ENCODE data around the gene CEP112.

The CEP112 gene

DNA sequence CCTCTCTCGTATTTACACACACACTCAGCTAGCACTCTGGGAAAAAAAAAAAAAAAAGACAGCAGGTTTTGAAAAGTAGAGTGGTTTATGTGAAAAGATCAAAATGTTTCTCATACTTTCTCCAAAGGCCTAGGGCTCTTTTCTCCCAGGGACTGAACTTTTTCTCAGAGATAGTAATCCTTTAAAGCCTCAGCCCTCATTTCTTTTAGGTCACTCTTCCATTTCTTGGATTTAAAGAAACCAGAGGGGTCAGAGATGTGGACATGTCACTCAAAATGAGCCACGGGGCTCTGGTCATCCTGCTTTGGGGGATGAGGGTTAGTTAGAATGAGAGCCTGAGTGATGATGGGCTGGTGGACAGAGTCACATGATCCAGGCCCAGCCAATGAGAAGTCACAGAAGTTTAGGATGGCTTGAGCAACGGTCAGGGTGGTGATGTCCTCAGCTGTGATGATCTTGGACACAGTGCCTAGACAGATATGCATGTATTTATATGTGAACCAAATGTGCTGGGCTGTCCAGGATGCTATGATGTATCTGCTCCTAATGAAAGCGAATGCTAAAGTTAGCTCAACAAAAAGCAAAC, 596.8 kb downstream of the CEP112 start:
- in situ Hi-C loops (cut with HindIII; ENCODE audit: low sequenced_read_pairs): no loop called here
- no peak for DNase-seq (ENCODE audit: low read depth, low spot score)
- TF ChIP-seq, protein P1, sequence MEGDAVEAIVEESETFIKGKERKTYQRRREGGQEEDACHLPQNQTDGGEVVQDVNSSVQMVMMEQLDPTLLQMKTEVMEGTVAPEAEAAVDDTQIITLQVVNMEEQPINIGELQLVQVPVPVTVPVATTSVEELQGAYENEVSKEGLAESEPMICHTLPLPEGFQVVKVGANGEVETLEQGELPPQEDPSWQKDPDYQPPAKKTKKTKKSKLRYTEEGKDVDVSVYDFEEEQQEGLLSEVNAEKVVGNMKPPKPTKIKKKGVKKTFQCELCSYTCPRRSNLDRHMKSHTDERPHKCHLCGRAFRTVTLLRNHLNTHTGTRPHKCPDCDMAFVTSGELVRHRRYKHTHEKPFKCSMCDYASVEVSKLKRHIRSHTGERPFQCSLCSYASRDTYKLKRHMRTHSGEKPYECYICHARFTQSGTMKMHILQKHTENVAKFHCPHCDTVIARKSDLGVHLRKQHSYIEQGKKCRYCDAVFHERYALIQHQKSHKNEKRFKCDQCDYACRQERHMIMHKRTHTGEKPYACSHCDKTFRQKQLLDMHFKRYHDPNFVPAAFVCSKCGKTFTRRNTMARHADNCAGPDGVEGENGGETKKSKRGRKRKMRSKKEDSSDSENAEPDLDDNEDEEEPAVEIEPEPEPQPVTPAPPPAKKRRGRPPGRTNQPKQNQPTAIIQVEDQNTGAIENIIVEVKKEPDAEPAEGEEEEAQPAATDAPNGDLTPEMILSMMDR (IDR thresholded peaks at IDR 0.05; ENCODE audit: low read depth, low read length): no peak
- H3K4me3 ChIP-seq (ENCODE audit: low read depth, low read length): no peak overlapping the region

DNA sequence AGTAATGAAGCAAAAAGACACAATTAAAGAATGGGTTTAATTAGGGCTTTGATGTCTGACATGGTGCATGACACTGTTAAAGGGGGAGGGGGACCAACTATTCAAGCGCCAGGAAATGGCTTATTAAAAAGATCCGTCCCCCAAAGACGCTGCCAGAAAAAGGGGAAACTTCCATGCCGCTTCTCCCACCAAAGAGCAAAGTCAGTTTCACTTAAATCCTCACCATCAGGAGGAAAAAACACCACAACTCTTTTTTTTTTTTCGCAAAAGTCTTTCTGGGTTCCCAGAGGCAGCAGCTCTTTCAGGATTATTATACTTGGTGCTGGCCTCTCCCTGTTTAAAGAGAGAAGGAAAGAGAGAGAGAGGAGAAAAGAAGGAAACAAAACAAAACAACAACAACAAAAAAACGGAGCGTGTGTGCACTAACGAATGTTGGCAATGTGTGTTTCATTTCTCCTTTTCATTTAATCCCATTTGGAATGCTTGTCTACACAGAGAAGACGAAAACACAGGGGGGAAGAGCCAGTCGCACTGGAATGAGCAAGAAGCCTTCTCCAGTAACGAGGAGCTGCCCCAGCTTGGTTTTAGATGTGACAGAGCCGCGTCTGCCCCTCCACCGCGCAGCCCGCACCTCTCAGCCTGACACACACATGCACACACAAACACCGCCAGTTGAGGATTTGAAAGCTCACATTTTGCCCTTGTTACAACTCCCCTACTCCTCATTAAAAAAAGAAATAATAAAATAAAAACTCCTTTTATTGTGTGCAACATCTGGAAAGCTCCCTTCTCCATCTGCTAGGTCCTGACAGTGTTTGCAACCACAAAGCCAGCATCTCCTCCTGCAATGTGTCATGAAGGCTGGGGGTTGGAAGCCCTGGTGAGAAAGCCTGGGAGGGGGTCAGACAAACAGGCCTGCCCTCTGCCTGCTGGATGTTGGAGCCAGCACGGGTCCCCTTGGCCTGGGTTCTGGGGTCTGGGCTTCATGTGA, 597.8 kb downstream of the CEP112 start:
- in situ Hi-C loops (cut with HindIII; ENCODE audit: low sequenced_read_pairs): no loop called here
- TF ChIP-seq, protein P1 (IDR thresholded peaks at IDR 0.05; ENCODE audit: low read depth, low read length): no peak
- peak overlapping the region; percentile 25 for H3K4me3 ChIP-seq (ENCODE audit: low read depth, low read length)
- DNase-seq (ENCODE audit: low read depth, low spot score): peak; percentile 43

DNA sequence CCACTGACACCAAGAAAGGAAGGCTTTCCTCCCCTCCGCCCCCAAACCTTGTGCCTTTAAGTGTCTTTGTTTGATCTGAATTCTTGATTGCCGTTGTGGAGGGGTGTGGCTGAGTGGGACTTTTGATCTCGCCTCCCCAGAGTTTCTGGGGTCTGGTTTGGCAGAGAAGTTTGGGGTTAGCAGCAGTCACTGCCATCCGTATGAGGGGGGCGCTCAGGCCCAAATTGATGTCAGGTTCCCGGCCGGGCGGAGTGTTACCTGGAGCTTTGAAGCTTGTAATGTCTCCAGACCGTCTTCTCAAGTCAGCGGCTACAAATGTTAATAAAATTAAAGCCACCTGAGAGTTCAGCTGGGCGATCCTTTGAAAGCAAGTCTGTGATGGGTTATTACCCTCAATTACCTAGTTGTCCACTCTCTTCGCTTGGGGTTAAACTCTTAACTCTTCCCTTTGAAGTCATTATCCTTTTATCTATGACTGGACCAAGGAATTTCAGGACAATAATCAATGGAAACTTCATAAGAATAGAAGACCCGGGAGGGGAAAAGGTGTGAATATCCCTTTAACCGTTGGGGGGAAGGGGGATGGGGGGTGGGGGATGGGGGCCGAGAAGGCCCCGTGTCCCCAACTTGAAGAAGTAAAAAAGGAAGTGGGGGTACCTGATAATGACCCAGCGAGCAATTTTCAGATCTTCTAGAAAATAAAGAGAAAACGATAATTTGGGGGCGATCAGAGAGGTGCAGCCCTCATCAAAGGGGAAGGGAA, 598.7 kb downstream of the CEP112 start:
- in situ Hi-C loops (cut with HindIII; ENCODE audit: low sequenced_read_pairs): no loop called here
- TF ChIP-seq, protein P1 (IDR thresholded peaks at IDR 0.05; ENCODE audit: low read depth, low read length): no peak
- no peak for DNase-seq (ENCODE audit: low read depth, low spot score)
- no peak overlapping the region for H3K4me3 ChIP-seq (ENCODE audit: low read depth, low read length)

DNA sequence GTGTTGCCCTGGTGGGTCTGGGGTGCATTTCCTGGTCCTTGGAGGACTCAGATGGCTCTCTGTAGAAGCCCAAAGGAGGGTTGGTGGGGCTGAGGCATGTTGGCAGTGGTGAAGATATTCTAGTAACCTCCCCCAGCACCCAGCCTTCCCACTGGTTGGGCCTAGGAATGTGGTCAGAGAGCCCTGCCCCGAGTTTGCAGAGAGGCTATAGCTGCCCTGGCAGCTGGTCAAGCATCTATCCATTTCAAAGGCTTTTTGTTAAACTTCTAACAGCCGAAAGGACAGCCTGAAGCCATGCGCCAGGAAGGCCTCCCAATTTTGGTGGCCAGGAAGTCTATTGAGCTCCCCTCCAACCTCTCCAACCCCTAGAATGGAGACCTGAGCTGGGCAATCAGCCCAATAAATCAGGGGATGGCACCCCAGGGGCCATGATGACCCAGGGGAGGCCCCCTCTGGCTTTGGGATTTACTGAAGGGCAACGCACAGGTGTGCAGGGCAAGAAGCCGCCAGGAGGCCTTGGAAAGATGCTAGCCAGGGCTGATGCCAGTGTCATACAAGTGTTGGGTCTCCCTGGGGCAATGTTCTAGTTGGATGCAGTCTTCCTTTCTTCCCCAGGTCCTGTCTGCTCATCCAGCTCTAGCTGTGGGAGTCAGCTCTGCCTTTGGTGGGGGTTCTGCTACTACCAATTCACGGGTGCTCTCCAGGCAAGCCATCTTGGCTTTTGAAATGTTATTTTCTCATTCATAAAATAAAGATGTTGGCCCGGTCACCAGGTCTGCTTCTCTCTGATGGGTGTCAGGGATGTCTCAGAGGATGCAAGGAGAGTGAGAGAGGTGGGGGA, 599.6 kb downstream of the CEP112 start:
- TF ChIP-seq, protein P1 (IDR thresholded peaks at IDR 0.05; ENCODE audit: low read depth, low read length): no peak
- DNase-seq (ENCODE audit: low read depth, low spot score): no peak
- in situ Hi-C loops (cut with HindIII; ENCODE audit: low sequenced_read_pairs): no loop called here

DNA sequence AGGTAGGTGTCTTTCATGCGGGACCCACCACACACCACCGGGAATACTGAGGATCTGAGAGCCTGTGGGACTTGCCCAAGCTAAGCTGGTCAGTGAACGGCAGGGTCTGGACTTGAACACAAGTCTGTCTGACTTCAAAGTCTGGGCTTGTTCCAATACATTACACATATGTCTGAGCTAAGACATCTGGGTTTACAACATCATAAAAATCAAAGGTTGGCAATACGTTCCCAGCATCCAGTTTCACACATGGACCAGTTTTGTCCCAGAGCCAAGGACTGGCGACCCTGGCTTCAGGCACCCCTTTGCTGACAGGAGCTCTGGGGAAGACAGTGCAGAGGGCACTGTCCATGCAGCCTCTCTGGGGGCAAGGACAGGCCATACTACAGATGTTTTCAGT, 602.6 kb downstream of the CEP112 start:
- H3K4me3 ChIP-seq (ENCODE audit: low read depth, low read length): no peak overlapping the region
- in situ Hi-C loops (cut with HindIII; ENCODE audit: low sequenced_read_pairs): no loop called here
- DNase-seq (ENCODE audit: low read depth, low spot score): no peak
- TF ChIP-seq, protein P1 (IDR thresholded peaks at IDR 0.05; ENCODE audit: low read depth, low read length): no peak

More for the DNA sequence above, 599.6 kb downstream of the CEP112 start:
- no peak overlapping the region for H3K4me3 ChIP-seq (ENCODE audit: low read depth, low read length)
